Measurements from ENCODE around the gene FBXL13. TPM values are rescaled to one million over a fixed set of nuclear protein-coding genes. Genes with fewer than 3 reads are reported as not detected.

FBXL13 gene
- total and polyA plus RNA-seq, 2 of the 8 experiments (the other 6 are each of a cell fraction or from before 2014, with no cell fraction given): 1.2 to 2.8 TPM

- no peaks in the 10 kb centered on the region for H4K20me1 ChIP-seq (replicated peaks in 1 of 2; ENCODE audit: control insufficient read depth in 1 of 2, insufficient read depth in 2 of 2, low read length in 2 of 2)
- H3K56ac ChIP-seq (replicated peaks; ENCODE audit: insufficient read length, low read depth, low read length): no peak overlapping the region
- no peak overlapping the region for H4K5ac ChIP-seq (ENCODE audit: insufficient read length, low read depth, low read length)
- H3K4me1 ChIP-seq (replicated peaks in 1 of 4; ENCODE audit: control insufficient read depth in 3 of 4, insufficient read depth in 4 of 4, low read length in 3 of 4): no peaks in the 10 kb centered on the region
- no peaks in the 10 kb centered on the region for H3K27me3 ChIP-seq (replicated peaks in 1 of 4; ENCODE audit: control insufficient read depth in 3 of 4, extremely low read depth in 1 of 4, insufficient read depth in 3 of 4, low read length in 3 of 4)
- no peak overlapping the region for H3K9ac ChIP-seq (replicated peaks in 1 of 4; ENCODE audit: extremely low read depth in 1 of 4, low read depth in 3 of 4, low read length in 3 of 4)
- no peak overlapping the region for H3K14ac ChIP-seq (ENCODE audit: insufficient read length)
- H2BK12ac ChIP-seq (ENCODE audit: low read depth, low read length): no peak overlapping the region
- 89% methylated on average over 3 of the region's 3 CpGs; no CpG with 5 or more reads in 1 of the 2 experiments for WGBS, 2 experiments (ENCODE audit: extremely low coverage in 1 of 2, insufficient coverage in 1 of 2, insufficient read length in 1 of 2, insufficient replicate concordance in 2 of 2, low coverage in 1 of 2, low lambda C conversion rate in 2 of 2, missing lambda C conversion rate in 1 of 2)
- FAIRE-seq: no peak
- H2AFZ ChIP-seq (ENCODE audit: low read length): no peak overlapping the region
- TF ChIP-seq SIX5 (IDR thresholded peaks at IDR 0.05; ENCODE audit: low read depth, low read length): no peak
- no peak for TF ChIP-seq HDAC6 (IDR thresholded peaks at IDR 0.05; ENCODE audit: low read depth, low read length)
- TF ChIP-seq RFX5 (IDR thresholded peaks at IDR 0.05; ENCODE audit: borderline replicate concordance, low read depth, low read length): no peak
- no peak for TF ChIP-seq SP1 (IDR thresholded peaks at IDR 0.05; ENCODE audit: low read depth, low read length)
- TF ChIP-seq YY1 (IDR thresholded peaks at IDR 0.05; ENCODE audit: low read depth, low read length): no peak
- no peak for TF ChIP-seq TAF1 (IDR thresholded peaks at IDR 0.05; ENCODE audit: low read depth, low read length)
- no peak for TF ChIP-seq TEAD4 (IDR thresholded peaks at IDR 0.05; ENCODE audit: low read depth, low read length)
- no peak overlapping the region for H2BK20ac ChIP-seq (ENCODE audit: low read length)
- H2BK120ac ChIP-seq (replicated peaks; ENCODE audit: low read depth, low read length): no peak overlapping the region
- ChIA-PET CTCF (ENCODE audit: partially characterized antibody) (no interaction called here), POLR2A (ENCODE audit: partially characterized antibody) (no interaction called here)
- H3K79me2 ChIP-seq (ENCODE audit: control insufficient read depth in 1 of 2, insufficient read depth in 2 of 2, low read length in 2 of 2): no peaks in the 10 kb centered on the region
- no peak overlapping the region for H3K4me2 ChIP-seq (ENCODE audit: insufficient read depth in 1 of 2, low read depth in 2 of 2, low read length in 2 of 2)
- H2AK5ac ChIP-seq (ENCODE audit: low read depth, low read length): no peak overlapping the region
- no peaks in the 10 kb centered on the region for H3K79me1 ChIP-seq (ENCODE audit: low read depth, low read length)
- no peak overlapping the region for H3K4ac ChIP-seq (replicated peaks; ENCODE audit: insufficient read length, low read depth, low read length)
- H3K23ac ChIP-seq (ENCODE audit: insufficient read length): no peak overlapping the region
- DNase-seq (ENCODE audit: low read depth in 1 of 2, low spot score in 2 of 2): no peak
- no peak overlapping the region for H3K4me3 ChIP-seq (ENCODE audit: extremely low read depth in 1 of 4, insufficient read depth in 2 of 4, low read depth in 3 of 4, low read length in 4 of 4)
- no peaks in the 10 kb centered on the region for H3K23me2 ChIP-seq (ENCODE audit: low read depth, low read length)
- peaks cover 0 to 4% (median 1%) of the 10 kb centered on the region in 4 experiments; a peak in 2 of 8 replicates for H3K36me3 ChIP-seq (ENCODE audit: control insufficient read depth in 2 of 4, insufficient read depth in 4 of 4, low read length in 3 of 4)
- no peak overlapping the region for H4K8ac ChIP-seq (ENCODE audit: extremely low read depth, insufficient read depth, low read length)
- no peak overlapping the region for H3K27ac ChIP-seq (ENCODE audit: low read depth, low read length)
- H3K9me3 ChIP-seq (ENCODE audit: insufficient read depth in 2 of 2, low read depth in 1 of 2, low read length in 1 of 2): peaks cover 14 to 15% of the 10 kb centered on the region in 2 experiments
- H4K91ac ChIP-seq (replicated peaks; ENCODE audit: insufficient read length, low read length): no peak overlapping the region
- H2BK5ac ChIP-seq (ENCODE audit: low read depth, low read length): no peak overlapping the region
- H2BK15ac ChIP-seq (ENCODE audit: low read length): no peak overlapping the region
- no peak overlapping the region for H3K18ac ChIP-seq (ENCODE audit: extremely low read depth, low read length)
Observed at GRCh38 chr7:103011650-103012049, 62.9 kb downstream of the FBXL13 start.

Data from H1 (cell line).